NCI-H2029 treated with DMSO at 0.1 percent for 48 hours (cell line): ENCODE measurements around the gene KRT86.
A peak's percentile ranks its signal among the peaks of the same experiment; 100 is the strongest.
"Not testable (repeated sequence)": the region's sequence is repeated elsewhere in the genome, so short reads cannot be mapped to it uniquely, and the experiment has no call there.

Experiments
- DNase-seq: peaks from one replicate; lab custom pipeline; 2025; lab: John Stamatoyannopoulos, UW

Gene KRT86

DNA sequence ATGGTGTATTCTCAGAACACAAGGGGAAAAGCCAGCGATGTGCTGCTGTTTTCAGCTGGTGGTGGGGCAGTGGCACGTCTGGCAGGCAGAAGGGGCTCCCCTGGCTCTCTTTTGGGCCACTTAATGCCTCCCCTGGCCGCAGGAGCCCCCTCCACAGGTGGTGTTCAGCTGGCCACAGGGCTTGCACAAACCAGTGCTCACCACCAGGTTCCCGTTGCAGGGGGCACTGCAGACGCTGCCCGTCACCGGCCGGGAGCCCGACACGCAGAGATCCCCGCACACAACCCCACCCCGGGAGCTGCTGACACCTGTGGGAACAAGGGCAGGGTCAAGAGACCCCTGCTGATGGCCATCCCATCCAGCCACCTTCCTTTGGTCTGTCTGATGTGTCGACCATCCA, 40.1 kb downstream of the KRT86 start:
- DNase-seq, result no peak

DNA sequence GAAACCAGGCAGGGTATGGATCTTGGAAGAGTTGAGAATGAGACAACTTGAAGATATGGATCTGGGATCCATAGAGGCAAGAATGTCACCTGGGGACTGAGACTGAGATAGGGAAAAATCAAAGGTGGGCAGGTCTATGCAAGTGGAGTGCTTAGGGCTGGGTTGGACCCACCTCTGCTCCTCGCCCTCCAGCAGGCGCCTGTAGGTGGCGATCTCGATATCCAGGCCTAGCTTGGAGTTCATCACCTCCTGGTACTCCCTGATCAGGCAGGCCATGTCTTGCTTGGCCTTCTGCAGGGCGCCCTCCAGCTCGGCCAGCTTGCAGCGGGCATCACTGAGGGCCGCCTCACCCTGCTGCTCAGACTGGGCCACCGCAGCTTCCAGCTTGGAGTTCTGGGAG, 41.3 kb downstream of the KRT86 start:
- DNase-seq, result not testable (repeated sequence)

- DNase-seq, result no peak
Measured at GRCh38 chr12:52316290-52316689, 41.8 kb downstream of the KRT86 start.

DNA sequence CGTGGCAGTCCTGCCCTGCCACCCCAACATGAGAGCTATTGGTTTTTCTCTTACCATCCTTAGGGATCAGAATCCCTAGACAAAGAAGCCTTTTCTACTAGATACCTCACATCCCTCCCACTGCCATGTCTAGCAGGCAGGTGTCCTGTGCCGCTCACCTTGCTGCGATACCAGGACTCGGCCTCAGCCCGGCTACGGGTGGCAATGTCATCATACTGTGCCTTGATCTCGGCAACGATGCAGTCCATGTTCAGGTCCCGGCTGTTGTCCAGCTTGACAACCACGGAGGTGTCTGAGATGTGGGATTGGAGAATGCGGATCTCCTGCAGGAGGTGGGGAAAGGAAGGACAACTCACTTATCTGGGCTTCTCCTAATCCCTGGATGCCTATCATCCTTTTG, 42.3 kb downstream of the KRT86 start:
- no peak for DNase-seq

GRCh38 chr12:52317468-52318052, 43.1 kb downstream of the KRT86 start:
- DNase-seq, result no peak

DNA sequence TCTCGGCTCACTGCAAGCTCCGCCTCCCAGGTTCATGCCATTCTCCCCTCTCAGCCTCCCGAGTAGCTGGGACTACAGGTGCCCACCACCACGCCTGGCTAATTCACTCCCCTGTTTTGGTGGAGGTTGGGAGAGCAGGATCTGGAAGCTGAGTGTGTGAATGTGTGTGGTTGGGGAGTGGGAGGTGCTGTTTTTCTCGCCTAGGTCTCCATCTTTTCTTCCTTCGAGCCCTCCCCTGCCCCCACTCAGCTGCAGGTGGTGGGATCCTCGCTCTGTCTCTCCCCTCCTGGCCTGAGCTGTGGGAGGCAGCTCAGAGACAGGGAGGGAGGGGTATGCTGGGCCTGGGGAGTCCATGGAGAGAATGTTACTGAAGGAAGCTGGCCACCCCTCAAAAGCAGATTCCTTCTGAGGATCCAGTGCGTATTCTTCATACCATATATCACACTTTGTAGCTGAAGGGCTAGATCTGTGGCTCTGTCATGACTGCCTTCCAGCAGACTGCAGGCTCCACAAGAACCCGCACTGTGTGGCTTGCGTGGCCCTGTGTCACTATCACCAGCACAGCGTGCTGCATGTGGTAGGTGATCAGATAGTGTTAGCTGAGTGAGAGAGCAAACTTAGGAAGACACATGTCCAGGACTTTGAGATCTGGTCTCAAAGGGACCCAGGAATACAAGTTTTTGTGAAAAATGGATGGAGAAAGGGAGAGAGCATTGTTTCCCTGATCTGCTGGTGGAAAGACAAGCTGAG, 44.0 kb downstream of the KRT86 start:
- DNase-seq, result no peak

- no peak for DNase-seq
Measured at GRCh38 chr12:52319097-52319496, 44.7 kb downstream of the KRT86 start.

- DNase-seq, result no peak
Measured at GRCh38 chr12:52320784-52321400, 46.4 kb downstream of the KRT86 start, which contains the start of gene KRT83. KRT83 (minus strand) TSS chr12:52321398; CDS start chr12:52321335, 63 bp downstream.

DNA sequence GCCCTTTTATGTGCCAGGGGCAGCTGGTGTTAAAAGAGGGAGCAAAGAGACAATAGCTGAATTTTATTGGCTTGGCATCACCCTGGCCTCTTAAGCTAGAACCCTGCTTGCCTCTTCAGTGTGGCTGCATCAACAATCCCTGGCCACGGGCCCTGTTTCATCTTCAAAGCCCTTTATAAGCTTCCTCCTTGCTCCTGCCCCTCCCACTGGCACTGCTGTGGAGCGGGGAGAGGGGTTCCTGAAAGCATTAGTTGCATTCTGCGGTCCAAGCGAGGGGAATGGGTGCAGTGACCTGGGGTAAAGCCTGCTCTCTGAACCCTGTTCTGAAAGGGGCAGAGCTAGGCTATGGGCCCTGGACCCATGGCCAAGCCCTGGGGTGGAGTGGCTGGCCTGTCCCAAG, 47.0 kb downstream of the KRT86 start:
- peak; percentile 97 for DNase-seq

DNA sequence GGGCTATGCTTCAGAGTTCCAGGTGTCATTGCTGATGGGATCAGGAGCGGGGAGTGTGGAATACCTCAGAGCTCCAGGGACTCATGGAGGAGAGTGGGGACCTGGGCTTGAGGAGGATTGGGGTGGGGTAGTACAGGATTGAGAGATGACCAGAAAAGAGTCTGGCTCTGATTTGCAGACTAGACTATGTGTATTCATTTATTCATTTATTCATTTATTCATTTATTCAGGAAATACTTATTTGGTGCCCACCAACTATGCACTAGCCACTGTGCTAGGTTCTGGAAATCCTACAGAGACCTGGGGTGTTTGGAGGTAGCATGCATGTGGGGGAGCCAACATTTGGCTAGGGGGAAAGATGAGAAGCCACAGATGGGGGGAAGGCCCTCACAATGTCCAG, 47.6 kb downstream of the KRT86 start:
- no peak for DNase-seq

GRCh38 chr12:52323001-52323400, 48.6 kb downstream of the KRT86 start:
- DNase-seq, result no peak

- no peak for DNase-seq
Measured at GRCh38 chr12:52323416-52324152, 49.1 kb downstream of the KRT86 start.

GRCh38 chr12:52324153-52324444, 49.7 kb downstream of the KRT86 start:
- DNase-seq, result no peak

DNA sequence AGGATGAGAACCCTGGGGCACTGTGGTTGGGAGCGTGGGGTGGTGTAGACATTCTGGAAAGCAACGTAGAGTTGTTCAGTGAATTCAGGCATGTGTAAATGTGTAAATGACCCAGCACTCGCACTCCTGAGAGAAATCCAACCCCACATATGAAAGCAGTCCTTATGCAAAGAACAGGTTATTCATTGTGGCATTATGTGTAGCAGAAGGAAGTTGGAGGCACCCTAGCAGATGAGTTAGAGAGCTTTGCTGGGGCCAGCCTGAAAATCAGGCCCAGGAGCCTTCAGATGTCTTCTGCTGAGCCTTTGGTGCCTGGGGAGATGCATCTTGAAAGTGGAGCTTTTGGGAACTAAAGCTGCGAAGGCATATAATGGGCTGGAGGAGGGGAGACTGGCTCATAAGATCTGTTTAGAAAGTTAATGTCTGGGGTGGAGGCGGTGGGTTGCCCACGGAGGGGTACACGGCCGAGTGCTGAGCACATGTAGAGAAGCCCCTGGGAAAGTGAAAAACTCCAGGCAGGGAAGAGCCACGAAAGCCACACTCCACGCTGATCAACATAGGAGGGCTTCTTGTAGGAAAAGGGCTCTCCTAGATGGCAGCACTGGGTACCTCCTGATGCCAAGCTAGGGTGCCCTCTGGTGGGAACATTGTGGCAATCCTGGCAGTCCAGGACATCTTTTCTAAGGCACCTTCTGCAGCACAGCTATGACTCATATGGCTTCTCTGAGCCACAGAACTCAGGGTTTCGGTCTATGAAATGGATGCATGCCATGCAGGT, 52.8 kb downstream of the KRT86 start:
- DNase-seq, result peak; percentile 92

DNA sequence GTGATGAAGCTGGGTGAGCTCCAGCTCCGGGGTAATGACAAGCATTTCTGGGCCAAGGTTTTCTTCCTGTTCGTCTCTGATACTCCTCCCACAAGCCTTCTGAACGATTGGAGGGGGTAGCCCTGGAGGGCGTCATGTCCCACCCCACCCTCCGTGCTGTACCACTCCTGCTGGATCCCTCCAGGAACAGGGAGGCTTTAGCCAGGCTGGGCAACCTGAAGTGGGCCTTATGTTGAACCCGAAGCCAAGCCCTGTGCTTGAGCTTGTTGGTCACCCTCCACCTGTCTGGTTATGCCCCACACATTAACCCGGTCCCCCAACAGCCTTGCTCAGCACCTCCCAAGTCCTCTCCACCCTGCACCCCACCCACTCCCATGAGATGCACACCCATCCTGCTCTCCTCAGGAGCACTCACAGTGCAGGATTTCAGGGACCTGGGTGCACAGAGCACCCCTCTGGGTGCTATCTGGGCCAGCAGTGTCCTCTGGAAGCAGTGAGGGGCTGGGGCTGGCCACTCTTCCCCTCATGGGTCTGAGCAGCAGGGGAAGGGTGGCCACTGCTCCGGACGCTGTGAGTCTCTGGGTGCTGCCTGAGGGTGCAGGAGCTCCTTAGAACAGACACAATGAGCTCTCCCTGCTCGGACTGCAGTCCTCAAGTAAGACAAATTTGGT, 53.5 kb downstream of the KRT86 start:
- no peak for DNase-seq

DNA sequence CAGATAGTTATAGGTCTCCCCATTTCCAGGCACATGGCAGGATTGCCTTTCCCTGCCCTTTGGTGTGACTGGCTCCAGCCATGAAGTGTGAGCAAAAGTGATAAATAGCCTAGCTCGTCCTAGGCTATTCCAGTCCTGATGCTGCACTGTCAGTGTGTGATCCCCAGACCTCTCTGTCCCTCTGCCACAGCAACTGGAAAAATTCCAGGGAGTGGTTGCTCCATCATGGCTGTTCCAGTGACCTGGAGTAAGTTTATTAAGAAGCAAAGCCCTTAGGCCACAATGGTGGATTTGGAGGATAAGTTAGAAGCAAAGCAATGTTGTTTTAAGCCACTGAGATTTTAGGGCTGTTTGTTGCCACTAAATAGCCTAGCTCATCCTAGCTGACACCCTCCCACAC, 56.6 kb downstream of the KRT86 start:
- no peak for DNase-seq

- DNase-seq, result no peak
Measured at GRCh38 chr12:52331833-52332232, 57.4 kb downstream of the KRT86 start.

GRCh38 chr12:52332381-52332780, 57.9 kb downstream of the KRT86 start:
- no peak for DNase-seq

DNA sequence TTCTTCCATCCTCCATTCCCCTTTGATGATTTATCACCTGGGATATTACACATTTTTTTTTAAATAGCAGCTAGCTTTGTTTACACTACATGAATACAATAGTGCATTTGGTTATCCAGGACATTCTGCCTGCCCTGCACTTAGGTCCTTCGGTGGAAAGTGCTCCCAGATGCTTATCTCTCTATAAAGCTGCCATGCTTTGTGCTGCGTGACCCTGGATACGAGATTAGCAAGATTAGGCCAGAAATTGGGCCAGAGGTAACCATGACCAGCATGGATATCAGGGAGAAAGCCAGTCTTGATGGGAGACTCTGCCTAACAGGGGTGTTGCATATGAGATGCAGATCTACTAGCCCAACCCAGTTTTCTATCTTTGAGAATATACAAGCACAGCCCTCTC, 58.9 kb downstream of the KRT86 start:
- no peak for DNase-seq

GRCh38 chr12:52334185-52334584, 59.7 kb downstream of the KRT86 start:
- no peak for DNase-seq

DNA sequence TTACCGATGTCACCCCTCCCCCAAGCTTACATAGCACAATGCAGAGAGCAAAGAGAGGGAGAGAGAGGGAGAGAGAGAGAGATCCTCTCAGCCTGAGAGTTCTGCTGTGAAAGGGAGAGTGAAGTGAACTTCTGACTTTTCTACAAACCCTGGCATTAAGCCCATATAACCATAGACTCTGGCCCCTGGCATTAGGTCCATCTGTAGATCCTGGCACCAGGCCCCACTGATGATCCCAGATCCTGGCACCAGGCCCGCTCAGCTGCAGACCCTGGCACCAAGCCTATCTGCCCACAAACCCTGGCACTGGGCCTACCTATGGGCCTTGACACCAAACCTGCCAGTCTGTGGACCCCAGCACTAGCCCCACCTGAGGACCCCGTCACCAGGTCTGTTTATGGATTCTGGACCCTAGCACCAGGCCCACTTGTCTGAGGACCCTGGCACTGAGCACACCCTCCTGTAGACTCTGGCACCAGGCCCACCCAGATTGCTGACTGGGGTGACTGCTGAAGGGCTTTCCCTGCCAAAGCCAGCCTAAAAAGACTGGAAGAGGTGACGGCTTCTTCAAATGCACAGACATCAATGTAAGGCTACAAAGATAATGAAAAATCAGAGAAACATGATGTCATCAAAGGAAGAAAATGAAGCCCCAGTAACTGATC, 61.3 kb downstream of the KRT86 start:
- DNase-seq, result peak; percentile 95
